DND-41 (cell line): ENCODE data around the gene TBC1D17.

Experiments used
- EZH2 ChIP-seq: IDR thresholded peaks from 3 replicates; pipeline ENCODE4 v1.6.1; 2012; ENCODE audit warnings: borderline replicate concordance, low read depth, mild to moderate bottlenecking, moderate library complexity, low read length, inconsistent platforms; ENCODE audit not compliant: severe bottlenecking
- TF ChIP-seq, protein P1 (sequence below): IDR thresholded peaks from 2 replicates; pipeline ENCODE4 v1.5.1; 2012; ENCODE audit warnings: borderline replicate concordance, low read length, moderate library complexity, mild to moderate bottlenecking; ENCODE audit not compliant: poor library complexity, severe bottlenecking; ENCODE audit errors: extremely low read depth

GRCh38 chr19:49862391-49863253 lies 14.9 kb upstream of the TBC1D17 start:
- TF ChIP-seq, protein P1, sequence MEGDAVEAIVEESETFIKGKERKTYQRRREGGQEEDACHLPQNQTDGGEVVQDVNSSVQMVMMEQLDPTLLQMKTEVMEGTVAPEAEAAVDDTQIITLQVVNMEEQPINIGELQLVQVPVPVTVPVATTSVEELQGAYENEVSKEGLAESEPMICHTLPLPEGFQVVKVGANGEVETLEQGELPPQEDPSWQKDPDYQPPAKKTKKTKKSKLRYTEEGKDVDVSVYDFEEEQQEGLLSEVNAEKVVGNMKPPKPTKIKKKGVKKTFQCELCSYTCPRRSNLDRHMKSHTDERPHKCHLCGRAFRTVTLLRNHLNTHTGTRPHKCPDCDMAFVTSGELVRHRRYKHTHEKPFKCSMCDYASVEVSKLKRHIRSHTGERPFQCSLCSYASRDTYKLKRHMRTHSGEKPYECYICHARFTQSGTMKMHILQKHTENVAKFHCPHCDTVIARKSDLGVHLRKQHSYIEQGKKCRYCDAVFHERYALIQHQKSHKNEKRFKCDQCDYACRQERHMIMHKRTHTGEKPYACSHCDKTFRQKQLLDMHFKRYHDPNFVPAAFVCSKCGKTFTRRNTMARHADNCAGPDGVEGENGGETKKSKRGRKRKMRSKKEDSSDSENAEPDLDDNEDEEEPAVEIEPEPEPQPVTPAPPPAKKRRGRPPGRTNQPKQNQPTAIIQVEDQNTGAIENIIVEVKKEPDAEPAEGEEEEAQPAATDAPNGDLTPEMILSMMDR: peak; percentile 59
- TF ChIP-seq EZH2: no peak
